Nephron progenitor cell (in vitro differentiated cells): ENCODE results near the gene DEFB128.
"Not testable (repeated sequence)": the region's sequence is repeated elsewhere in the genome, so short reads cannot be mapped to it uniquely, and the experiment has no call there.

Experiments used
- DNase-seq: peaks from one replicate; pipeline ENCODE4 v3.0.0; 2021
- H3K27ac Mint-ChIP-seq: 2 replicates; pipeline ENCODE4 v1.8.0; 2021; ENCODE audit warnings: mild to moderate bottlenecking, moderate library complexity, mixed read lengths
- H3K27me3 Mint-ChIP-seq: 2 replicates; pipeline ENCODE4 v1.8.0; 2021; ENCODE audit warnings: mild to moderate bottlenecking, low read depth, mixed read lengths; ENCODE audit not compliant: poor library complexity
- H3K36me3 Mint-ChIP-seq: 2 replicates; pipeline ENCODE4 v1.8.0; 2021; ENCODE audit warnings: low read depth, mixed read lengths
- H3K4me1 Mint-ChIP-seq: 2 replicates; pipeline ENCODE4 v1.8.0; 2021; ENCODE audit warnings: mixed read lengths
- H3K4me3 Mint-ChIP-seq: 2 replicates; pipeline ENCODE4 v1.8.0; 2021; ENCODE audit warnings: mild to moderate bottlenecking, moderate library complexity, mixed read lengths
- H3K9me3 Mint-ChIP-seq: 2 replicates; pipeline ENCODE4 v1.8.0; 2021; ENCODE audit warnings: mild to moderate bottlenecking, moderate library complexity, mixed read lengths
- TF ChIP-seq, protein P1 (sequence below): fragments of 200-600 bp; sonication (generic); IDR thresholded peaks from 2 replicates; pipeline ENCODE4 v1.5.0; 2021; ENCODE audit warnings: antibody characterized with exemption

Gene DEFB128

DNA sequence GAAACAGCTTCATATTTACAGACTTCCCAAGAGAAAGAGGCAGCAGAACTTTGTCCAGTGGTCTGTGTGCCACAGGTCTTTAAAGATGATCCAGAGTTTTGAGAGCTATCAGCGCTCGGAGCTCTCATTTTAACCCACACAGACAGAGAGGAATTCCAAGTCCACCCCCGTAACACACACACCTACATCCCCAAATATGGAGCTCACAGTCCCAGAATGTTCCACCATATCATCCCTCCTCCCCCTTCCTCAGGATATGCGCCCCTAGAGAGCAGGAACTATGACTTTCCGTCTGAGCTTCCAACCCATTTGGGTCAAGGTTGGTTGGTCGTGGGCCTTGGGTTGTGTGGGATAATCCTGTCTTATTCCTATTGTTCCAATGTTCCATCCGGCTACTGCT lies at the start of gene DEFB128:
Gene DEFB128 (minus strand): TSS at position 101 of the 400 bp plus-strand sequence. CDS start 88 bp downstream, at position 13.
- Mint-ChIP-seq H3K9me3 (peaks cover 32% of the 10 kb centered on the region), H3K27me3 (peaks cover 85% of the 10 kb centered on the region), H3K27ac (no peak within 1 kb of the TSS), H3K36me3 (no peaks in the 10 kb centered on the region), H3K4me3 (no peak within 1 kb of the TSS), H3K4me1 (no peaks in the 10 kb centered on the region)
- TF ChIP-seq, protein P1, sequence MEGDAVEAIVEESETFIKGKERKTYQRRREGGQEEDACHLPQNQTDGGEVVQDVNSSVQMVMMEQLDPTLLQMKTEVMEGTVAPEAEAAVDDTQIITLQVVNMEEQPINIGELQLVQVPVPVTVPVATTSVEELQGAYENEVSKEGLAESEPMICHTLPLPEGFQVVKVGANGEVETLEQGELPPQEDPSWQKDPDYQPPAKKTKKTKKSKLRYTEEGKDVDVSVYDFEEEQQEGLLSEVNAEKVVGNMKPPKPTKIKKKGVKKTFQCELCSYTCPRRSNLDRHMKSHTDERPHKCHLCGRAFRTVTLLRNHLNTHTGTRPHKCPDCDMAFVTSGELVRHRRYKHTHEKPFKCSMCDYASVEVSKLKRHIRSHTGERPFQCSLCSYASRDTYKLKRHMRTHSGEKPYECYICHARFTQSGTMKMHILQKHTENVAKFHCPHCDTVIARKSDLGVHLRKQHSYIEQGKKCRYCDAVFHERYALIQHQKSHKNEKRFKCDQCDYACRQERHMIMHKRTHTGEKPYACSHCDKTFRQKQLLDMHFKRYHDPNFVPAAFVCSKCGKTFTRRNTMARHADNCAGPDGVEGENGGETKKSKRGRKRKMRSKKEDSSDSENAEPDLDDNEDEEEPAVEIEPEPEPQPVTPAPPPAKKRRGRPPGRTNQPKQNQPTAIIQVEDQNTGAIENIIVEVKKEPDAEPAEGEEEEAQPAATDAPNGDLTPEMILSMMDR, result no peak
- no peak for DNase-seq

DNA sequence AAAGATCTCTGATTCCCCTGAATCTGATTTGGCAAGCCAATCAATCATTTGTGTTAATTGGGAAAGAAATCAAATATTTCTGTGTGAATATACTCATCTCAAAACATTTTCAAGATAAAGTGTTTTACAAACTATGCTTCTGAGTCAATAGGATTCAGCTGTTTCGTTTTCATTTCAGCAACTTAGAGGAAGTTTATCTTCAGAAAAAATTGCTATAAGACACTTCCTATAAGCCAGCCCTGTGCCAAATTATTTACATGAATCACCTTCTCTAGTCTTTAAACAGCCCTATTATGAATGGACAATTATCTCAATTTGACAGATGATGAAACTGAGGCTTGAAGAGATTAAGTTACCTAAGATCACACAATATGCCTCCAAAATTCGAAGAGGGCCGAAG lies 48.4 kb upstream of the DEFB128 start:
- TF ChIP-seq, protein P1, result no peak
- H3K4me3 Mint-ChIP-seq, result no peak overlapping the region
- H3K4me1 Mint-ChIP-seq, result no peaks in the 10 kb centered on the region
- H3K36me3 Mint-ChIP-seq, result no peaks in the 10 kb centered on the region
- no peak for DNase-seq
- no peaks in the 10 kb centered on the region for H3K9me3 Mint-ChIP-seq
- peaks cover 7% of the 10 kb centered on the region for H3K27me3 Mint-ChIP-seq
- H3K27ac Mint-ChIP-seq, result no peak overlapping the region

DNA sequence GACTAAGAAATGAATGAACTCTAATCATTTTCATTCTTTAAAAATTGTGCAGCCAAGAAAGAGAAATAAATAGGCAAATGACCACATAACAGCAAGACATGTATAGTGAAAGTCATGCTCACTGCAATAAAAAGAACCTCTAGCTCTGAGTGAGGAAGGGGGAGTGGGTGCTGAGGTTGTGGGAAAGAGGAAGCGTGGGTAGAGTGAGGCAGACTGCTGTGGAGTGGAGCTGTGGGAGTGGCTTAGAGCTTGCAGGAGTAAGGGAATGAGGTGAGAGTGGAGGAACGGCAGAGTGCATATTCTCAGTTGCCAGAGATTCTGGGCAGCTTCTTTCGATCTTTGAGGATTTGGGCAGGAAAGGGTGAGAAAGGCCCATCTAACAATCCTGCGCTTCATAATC lies 48.0 kb upstream of the DEFB128 start:
- H3K4me1 Mint-ChIP-seq, result no peaks in the 10 kb centered on the region
- H3K27ac Mint-ChIP-seq, result no peak overlapping the region
- TF ChIP-seq, protein P1, result no peak
- DNase-seq, result no peak
- no peaks in the 10 kb centered on the region for H3K36me3 Mint-ChIP-seq
- H3K4me3 Mint-ChIP-seq, result no peak overlapping the region
- no peaks in the 10 kb centered on the region for H3K9me3 Mint-ChIP-seq
- peaks cover 7% of the 10 kb centered on the region for H3K27me3 Mint-ChIP-seq

- Mint-ChIP-seq H3K27ac (no peak overlapping the region), H3K4me1 (no peaks in the 10 kb centered on the region), H3K27me3 (peaks cover 7% of the 10 kb centered on the region), H3K9me3 (no peaks in the 10 kb centered on the region), H3K36me3 (no peaks in the 10 kb centered on the region), H3K4me3 (no peak overlapping the region)
- DNase-seq, result no peak
- TF ChIP-seq, protein P1, result no peak
Measured at GRCh38 chr20:235891-236290, 46.4 kb upstream of the DEFB128 start.

DNA sequence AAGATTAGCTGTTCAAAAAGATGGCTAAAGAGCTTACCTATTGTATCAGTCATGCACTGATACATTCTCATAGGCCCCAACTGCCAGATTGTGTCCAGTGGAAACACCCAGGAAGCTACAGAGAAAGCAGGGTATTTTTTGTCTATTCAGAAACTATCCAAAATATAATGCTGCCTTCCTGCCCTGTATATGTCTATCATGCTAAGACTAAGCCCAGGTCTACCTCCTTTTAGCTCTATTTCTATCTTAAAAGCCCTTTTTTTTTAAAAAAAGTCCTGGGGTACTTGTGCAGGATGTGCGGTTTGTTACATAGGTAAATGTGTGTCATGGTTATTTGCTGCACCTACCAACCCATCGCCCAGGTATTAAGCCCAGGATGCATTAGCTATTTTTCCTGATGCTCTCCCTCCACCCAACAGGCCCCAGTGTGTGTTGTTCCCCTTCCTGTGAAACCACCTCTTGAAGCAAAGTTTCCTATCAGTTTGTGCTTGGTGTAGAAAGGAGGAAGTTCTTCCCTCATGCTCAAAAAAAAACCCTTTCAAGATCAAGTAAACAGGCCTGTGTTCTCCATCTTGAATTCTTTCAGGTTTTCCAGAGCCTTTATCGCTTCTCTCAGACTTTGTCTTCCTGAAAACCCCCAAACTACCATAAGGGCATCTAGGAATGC lies 38.1 kb upstream of the DEFB128 start:
- H3K9me3 Mint-ChIP-seq, result no peaks in the 10 kb centered on the region
- no peak for DNase-seq
- no peak overlapping the region for H3K27ac Mint-ChIP-seq
- peaks cover 26% of the 10 kb centered on the region for H3K27me3 Mint-ChIP-seq
- TF ChIP-seq, protein P1, result no peak
- no peak overlapping the region for H3K4me3 Mint-ChIP-seq
- no peaks in the 10 kb centered on the region for H3K36me3 Mint-ChIP-seq
- H3K4me1 Mint-ChIP-seq, result no peaks in the 10 kb centered on the region

GRCh38 chr20:226958-227357 lies 37.4 kb upstream of the DEFB128 start, which contains the start of gene DEFB129:
DEFB129 (plus strand) TSS chr20:227258; CDS start chr20:227289, 31 bp downstream.
- TF ChIP-seq, protein P1, result no peak
- H3K27me3 Mint-ChIP-seq, result peaks cover 29% of the 10 kb centered on the region

GRCh38 chr20:225879-226278 lies 36.4 kb upstream of the DEFB128 start:
- peaks cover 34% of the 10 kb centered on the region for H3K27me3 Mint-ChIP-seq
- H3K27ac Mint-ChIP-seq, DNase-seq, H3K4me3 Mint-ChIP-seq, H3K9me3 Mint-ChIP-seq, H3K4me1 Mint-ChIP-seq, H3K36me3 Mint-ChIP-seq: not testable (repeated sequence)

More at GRCh38 chr20:226958-227357, 37.4 kb upstream of the DEFB128 start, which contains the start of gene DEFB129:
- Mint-ChIP-seq H3K4me3 (no peak within 1 kb of the TSS), H3K9me3 (no peaks in the 10 kb centered on the region), H3K36me3 (no peaks in the 10 kb centered on the region), H3K4me1 (no peaks in the 10 kb centered on the region), H3K27ac (no peak within 1 kb of the TSS)
- no peak for DNase-seq
